Measurements from ENCODE around the gene ZFP62. TPM values are rescaled to one million over a fixed set of nuclear protein-coding genes. Genes with fewer than 3 reads are reported as not detected.
"Not testable (repeated sequence)": the region's sequence is repeated elsewhere in the genome, so short reads cannot be mapped to it uniquely, and the experiment has no call there.

The ZFP62 gene
- total RNA-seq, 1 donor from 2014 or later: 20.1 TPM

DNA sequence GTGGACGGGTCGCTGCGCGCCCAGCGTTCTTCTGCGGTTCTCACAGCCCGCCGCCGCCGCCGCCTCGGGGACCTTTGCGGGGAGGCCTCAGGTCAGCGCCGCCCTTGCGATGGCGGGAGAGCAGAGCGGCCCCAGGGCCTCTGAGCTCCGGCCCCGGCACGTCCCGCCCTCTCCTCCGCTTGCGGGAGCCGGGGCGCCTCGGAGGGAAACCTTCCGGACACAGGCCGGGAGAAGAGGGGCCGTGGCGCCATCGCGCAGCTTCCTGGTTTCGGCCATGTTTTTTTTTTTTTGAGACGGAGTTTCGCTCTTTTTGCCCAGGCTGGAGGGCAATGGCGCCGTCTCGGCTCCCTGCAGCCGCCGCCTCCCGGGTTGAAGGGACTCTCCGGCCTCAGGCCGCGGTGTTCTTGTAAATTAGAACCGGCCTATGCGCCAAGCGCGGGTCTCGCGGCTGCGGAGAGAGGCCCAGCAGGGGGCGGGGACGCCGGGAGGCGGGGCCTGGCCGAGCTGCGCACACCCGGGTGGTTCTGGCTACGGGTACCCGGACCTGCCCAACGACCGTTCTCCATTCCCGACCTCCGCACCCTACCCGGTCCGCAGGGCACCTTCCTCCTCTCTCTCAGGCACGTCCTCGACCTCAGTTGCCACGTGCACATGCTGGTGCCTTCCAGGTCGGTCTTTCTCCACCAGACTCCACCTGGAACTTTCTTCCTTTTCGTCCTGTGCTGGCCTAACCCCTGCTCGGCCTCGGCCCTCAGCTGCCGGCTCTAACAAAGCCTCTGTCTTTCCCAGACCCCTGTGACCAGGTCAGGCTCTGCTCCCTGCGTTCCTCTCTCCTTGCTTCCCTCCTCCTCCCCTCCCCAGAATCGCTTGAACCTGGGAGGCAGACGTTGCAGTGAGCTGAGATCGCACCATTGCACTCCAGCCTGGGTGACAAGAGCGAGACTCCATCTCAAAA, 29.7 kb downstream of the ZFP62 start:
- DNase-seq (ENCODE audit: low read depth): peak; percentile 80

- peak; percentile 44 for DNase-seq (ENCODE audit: low read depth)
These were observed 30.6 kb downstream of the ZFP62 start for GRCh38 chr5:180830253-180831138.

DNA sequence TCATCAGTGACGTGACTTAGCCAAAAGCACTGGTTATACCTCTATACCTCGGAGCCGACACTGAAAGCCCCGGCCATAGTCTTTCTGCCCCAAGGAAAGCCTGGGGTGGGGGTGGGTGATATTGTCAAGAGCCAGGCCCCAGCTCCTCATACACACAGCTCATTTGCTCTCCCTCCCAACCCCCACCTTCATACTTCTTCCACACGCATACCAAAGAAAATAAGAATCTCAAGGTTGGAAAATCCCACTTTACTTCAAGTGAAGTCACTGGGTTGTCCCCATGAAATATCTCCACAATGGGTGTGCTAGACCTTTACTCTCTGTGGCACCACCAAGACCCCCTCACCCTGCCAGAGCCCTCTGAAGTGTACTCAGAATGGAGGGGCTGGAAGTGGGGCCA, 31.4 kb downstream of the ZFP62 start:
- no peak for DNase-seq (ENCODE audit: low read depth)

DNA sequence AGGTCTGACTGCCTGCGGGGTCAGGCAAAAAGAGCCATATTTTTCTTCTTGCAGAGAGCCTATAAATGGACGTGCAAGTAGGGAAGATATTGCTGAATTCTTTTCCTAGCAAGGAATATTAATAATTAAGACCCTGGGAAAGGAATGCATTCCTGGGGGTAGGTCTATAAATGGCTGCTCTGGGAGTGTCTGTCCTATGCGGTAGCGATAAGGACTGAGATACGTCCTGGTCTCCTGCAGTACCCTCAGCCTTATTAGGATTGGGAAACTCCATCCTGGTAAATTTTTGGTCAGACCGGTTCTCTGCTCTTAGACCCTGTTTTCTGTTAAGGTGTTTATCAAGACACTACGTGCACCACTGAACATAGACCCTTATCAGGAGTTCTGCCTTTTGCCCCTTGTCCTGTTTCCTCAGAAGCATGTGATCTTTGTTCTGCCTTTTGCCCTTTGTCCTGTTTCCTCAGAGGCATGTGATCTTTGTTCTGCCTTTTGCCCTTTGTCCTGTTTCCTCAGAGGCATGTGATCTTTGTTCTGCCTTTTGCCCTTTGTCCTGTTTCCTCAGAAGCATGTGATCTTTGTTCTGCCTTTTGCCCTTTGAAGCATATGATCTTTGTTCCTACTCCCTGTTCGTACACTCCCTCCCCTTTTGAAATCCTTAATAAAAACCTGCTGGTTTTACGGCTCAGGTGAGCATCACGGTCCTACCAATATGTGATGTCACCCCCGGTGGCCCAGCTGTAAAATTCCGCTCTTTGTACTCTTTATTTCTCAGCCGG, 32.1 kb downstream of the ZFP62 start:
- not testable (repeated sequence) for DNase-seq (ENCODE audit: low read depth)

GRCh38 chr5:180827374-180827773, 33.7 kb downstream of the ZFP62 start:
- not testable (repeated sequence) for DNase-seq (ENCODE audit: low read depth)

DNA sequence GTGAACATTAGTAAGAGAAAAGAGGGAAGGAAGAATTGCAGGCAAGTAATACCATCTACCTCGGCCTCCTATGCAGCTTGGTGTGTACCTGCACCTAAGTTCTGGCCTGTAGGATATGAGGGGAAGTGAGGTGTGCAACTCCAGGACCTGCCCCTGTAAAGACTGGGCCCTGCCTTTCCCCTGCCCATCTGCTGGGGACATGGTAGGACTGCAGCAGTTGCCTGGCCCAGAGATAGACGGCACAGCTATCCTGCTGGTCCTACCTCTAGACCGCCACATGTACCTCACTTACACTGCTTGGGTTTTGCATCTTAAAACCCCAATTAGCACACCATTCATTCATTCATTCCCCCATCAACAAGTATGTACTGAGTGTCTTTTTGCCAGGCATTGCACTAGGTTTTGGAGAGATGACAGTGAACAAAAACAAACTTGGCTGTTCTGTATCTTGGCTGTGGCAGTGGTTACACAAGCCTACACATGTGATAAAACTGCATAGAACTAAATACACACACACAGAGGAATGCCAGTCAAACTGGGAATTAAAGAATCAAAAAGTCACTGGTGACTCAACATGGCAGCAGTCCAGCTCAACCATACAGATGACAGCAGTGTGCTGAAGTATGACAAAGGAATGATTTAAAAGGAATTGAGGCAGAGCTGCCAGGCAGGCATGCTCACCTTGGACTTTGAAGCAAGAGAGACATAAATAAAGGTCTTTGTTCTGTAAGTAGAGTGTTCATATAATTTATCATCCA, 35.1 kb downstream of the ZFP62 start:
- DNase-seq (ENCODE audit: low read depth): peak; percentile 56

- DNase-seq (ENCODE audit: low read depth): peak; percentile 54
These were observed 36.2 kb downstream of the ZFP62 start for GRCh38 chr5:180824630-180825476.

DNA sequence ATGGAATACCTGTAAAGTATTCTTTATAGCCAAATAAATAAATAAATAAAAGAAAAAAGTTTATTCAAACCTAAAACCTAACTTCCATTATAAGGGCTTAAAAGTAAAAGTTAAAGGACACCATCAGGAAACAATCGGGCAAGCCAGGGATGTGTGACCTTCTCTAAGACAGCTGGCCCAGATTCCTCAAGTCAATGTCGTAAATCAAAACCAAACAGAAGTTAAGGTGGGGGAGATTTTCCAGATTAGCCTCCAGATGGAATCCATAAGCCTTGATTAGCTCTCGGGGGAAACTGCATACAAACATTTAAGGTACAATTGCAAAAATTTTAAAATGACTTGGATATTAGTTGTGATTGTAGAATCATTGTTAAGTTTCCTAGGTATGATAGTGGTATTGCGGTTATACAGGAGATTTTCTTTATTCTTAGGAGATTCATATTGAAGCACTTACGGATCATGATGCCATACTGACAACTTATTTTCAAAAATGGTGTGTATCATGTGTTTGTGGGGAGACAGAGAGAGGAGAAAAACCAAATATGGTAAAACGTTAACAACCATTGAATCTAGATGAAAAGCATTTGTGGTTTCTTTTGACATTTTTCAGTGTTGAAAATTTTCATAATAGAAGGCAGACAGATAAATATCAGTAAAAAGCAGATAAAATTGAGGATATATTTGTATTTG, 37.0 kb downstream of the ZFP62 start:
- no peak for DNase-seq (ENCODE audit: low read depth)

DNA sequence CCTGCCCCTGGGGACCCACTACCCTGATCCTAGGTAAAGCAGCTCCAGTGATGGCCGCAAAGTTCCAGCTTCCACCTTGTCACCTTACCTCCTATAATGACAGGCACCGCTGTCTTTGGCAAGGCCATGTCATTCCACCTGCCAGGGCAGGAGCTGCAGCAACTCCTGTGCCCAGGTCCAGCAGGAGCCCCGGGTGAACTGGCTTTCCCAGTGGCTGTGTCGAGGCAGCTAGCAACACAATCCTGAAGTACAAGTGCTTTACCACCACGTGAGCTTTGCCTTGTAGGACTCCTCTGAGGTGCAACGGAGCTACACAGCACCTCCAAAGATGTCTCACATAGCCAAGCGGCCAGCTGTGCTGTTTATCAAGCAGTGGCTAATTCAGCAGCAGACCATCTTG, 37.7 kb downstream of the ZFP62 start:
- no peak for DNase-seq (ENCODE audit: low read depth)

GRCh38 chr5:180821538-180821937, 39.5 kb downstream of the ZFP62 start:
- no peak for DNase-seq (ENCODE audit: low read depth)

GRCh38 chr5:180820788-180821321, 40.2 kb downstream of the ZFP62 start:
- DNase-seq (ENCODE audit: low read depth): no peak

DNA sequence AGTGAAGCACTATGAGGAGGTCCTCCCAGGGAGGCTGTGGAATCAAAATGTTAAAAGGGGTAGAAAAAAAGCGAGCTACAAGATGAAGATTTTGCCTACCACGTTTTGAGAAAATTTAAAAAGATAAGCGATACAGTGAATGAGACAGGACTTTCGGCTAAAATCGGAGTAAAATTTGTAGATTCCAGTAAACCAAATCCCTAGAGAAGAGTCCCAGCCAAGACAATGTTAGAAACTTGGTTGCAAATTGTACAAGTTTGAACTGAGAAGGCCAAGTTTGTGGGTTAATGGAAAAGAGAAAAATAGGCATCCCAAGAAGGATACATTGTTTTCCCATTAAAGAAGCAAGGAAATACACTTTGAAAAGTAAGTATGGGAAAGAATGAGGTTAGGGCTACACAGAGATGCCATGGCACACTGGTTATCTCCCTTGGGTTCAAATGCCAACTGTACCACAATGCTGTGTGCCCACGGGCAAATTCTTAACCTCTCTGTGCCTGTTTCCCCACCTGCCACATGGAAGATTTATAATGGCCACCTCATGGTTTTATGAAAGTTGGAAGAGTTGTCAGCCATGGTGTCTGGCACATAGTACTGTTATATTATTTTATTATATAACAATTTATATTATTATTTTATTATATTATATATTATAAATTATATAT, 42.3 kb downstream of the ZFP62 start:
- no peak for DNase-seq (ENCODE audit: low read depth)

DNA sequence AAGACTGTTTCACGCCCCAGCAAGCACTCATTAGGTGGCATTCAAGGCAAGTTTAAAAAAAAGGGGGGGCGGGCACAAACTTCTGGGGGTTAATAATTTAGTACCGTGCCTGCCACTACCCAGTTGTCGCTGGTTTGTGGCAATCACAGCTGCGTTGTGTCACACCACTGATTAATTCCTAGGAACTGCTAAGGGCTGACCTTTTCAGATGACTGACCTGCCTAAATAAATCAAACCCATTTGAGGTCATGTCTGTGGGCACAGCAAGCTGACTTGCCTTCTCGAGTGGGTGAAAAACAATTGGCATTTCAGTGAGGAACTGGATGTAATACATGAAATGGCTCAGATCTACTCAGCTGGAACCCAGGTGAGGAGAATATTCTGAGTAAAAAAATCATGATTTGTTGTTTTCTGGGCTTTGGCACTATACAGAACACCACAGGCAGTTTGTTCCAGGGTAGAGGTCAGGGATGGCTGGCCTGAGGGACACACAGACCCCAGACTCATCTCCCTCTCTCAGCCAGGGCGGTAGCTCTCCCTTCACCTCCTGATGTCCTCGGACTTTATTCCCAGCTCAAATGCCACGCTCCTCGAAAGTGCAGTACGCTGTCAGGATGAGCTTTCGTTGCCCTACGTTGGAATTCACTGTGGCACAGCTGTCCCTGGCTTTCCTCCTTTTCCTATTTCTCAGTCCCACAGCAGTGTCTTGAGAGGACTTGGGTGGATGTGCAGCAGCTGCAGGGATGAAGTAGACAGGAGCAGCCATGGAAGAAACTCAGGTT, 43.0 kb downstream of the ZFP62 start:
- peak; percentile 90 for DNase-seq (ENCODE audit: low read depth)

DNA sequence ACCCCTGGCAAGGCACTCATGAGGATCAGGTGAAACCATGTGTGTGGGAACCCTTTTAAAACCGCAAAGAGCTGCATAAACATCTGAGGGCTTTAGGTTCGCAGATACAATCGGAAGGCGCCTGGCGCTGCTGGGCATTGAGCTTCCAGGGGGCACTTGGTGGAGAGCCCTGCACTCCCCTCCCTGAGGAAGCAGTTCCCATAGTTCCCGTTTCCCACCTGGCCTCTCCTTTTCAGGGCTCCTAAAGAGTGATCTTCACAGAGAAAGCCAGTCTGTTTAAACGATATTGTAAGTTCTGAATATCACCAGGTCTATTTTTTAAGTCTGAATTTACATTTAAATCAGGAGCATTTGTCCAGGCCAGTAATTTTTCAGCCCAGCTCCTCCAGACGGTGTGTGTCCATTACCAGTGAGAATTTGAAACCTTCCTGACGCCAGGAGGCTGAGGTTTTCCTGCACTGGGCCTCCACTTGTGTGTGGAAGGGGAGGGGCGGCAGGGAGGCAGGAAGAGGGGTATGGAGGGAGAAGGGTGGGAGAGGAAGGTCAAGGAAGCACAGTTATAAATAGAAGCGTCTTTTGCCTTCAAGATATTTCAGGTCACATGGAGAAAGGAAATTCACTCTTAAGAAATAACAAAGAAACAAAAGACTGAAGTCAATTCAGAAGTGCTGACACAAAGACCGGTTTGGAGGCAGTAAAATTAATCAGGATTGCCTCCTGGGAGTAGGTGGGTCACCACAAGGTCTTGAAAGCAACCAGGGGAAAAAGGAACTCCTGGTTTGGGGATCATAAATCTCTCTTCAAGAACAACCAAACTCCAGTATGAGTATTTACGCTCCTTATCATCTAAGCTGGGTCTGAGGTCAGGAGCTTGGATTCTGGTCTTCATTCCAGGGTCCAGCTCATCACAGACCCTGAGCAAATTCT, 44.2 kb downstream of the ZFP62 start:
- peak; percentile 65 for DNase-seq (ENCODE audit: low read depth)

DNA sequence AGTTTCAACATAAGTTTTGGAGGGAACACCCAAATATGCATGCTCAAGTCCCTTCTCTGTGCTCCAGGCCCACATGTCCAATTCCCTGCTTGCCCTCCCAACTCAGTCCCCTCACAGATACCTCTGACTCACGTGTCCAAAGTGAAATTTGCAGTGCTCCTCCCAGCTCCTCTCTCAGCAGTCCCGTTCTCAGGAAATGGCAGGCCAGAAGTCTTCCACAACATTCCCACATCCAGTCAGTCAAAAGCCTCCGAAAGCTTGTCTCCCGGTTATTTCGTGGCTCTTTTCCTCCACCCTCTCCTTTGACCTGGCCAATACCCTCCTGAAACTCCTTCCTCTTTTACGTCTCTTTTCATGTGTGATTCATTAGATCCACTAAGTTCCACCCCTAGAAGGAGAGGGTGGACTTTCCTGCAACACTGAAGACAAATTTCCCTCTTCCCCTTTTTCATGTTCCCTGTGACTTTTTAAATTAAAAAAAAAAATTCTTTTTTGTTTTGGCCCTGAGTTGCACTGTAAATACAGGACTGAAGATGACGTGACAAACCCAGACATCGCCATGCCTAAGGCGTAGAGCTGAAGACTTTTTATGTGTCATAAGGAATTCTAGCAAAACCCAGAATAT, 45.7 kb downstream of the ZFP62 start:
- no peak for DNase-seq (ENCODE audit: low read depth)

GRCh38 chr5:180813420-180813819, 47.7 kb downstream of the ZFP62 start:
- no peak for DNase-seq (ENCODE audit: low read depth)
